HCT116 (cell line): ENCODE results near the gene LASP1. TPM values are rescaled to one million over a fixed set of nuclear protein-coding genes. Genes with fewer than 3 reads are reported as not detected.

ENCODE experiments used
- ATF3 ChIP-seq: IDR thresholded peaks from 2 replicates; pipeline ENCODE4 v1.6.1; 2012
- CEBPB ChIP-seq: IDR thresholded peaks from 2 replicates; pipeline ENCODE4 v1.6.1; 2012; ENCODE audit warnings: low read depth
- CTCF ChIP-seq, 3 experiments: fragments of 200-600 bp in 1 of 3; sonication (generic) in 1 of 3; IDR thresholded peaks in 2 of 3; conservative IDR thresholded peaks in 1 of 3; 2 replicates each; pipeline ENCODE4 v1.5.1; 2012 to 2017; ENCODE audit warnings: low read depth in 2 of 3, low read length in 2 of 3, antibody characterized with exemption in 1 of 3, borderline replicate concordance in 1 of 3, control low read depth in 1 of 3, mild to moderate bottlenecking in 1 of 3, mixed read lengths in 1 of 3, mixed run types in 1 of 3, moderate library complexity in 1 of 3; ENCODE audit not compliant: insufficient read depth in 1 of 3
- EZH2 ChIP-seq: fragments of 200-600 bp; sonication (generic); IDR thresholded peaks from 2 replicates; pipeline ENCODE4 v1.6.1; 2017; ENCODE audit warnings: antibody characterized with exemption, mixed run types
- JUND ChIP-seq: IDR thresholded peaks from 2 replicates; pipeline ENCODE4 v1.6.1; 2012
- POLR2AphosphoS5 ChIP-seq: IDR thresholded peaks from 2 replicates; pipeline ENCODE4 v1.6.1; 2011; ENCODE audit warnings: mild to moderate bottlenecking, low read depth, low read length, moderate library complexity
- RAD21 ChIP-seq: IDR thresholded peaks from 2 replicates; pipeline ENCODE4 v1.6.1; 2012; ENCODE audit warnings: low read depth, mild to moderate bottlenecking
- SIN3A ChIP-seq: IDR thresholded peaks from 2 replicates; pipeline ENCODE4 v1.6.1; 2012; ENCODE audit warnings: low read depth
- TCF7L2 ChIP-seq: IDR thresholded peaks from 2 replicates; pipeline ENCODE4 v1.7.0; 2011; ENCODE audit warnings: borderline replicate concordance, inconsistent platforms; ENCODE audit not compliant: insufficient read depth, insufficient read length; ENCODE audit errors: extremely low read depth
- ZBTB33 ChIP-seq: IDR thresholded peaks from 2 replicates; pipeline ENCODE4 v1.6.1; 2011; ENCODE audit warnings: mild to moderate bottlenecking, low read length, moderate library complexity; ENCODE audit not compliant: insufficient replicate concordance; ENCODE audit errors: extremely low read depth
- total RNA-seq: library from RNA; stranded (reverse); gene quantifications from one replicate; pipeline ENCODE4 v1.2.1, GENCODE V29; 2021; ENCODE audit not compliant: unreplicated experiment

The LASP1 gene
- total RNA-seq, 1 experiment from 2014 or later = 149 TPM

- TF ChIP-seq CTCF (IDR thresholded peaks at IDR 0.05 in 2 of 3, conservative IDR thresholded peaks at IDR 0.05 in 1 of 3; ENCODE audit: borderline replicate concordance in 1 of 3, insufficient read depth in 1 of 3, low read depth in 2 of 3, low read length in 2 of 3) (no peak), ATF3 (no peak), POLR2AphosphoS5 (no peak), ZBTB33 (no peak), SIN3A (no peak), JUND (no peak), EZH2 (no peak), TCF7L2 (no peak), RAD21 (no peak), CEBPB (no peak)
Measured at GRCh38 chr17:38918916-38919315, 49.1 kb downstream of the LASP1 start (continued).
